Measurements from ENCODE around the gene OR8B12.

OR8B12 gene

GRCh38 chr11:124543554-124543953, at the start of gene OR8B12:
OR8B12 (minus strand) TSS chr11:124543654; CDS start chr11:124543654, 0 bp downstream.
- TF ChIP-seq CTCF (IDR thresholded peaks at IDR 0.05), result no peak

- TF ChIP-seq CTCF (IDR thresholded peaks at IDR 0.05), result no peak
Observed at GRCh38 chr11:124592627-124593026, 49.2 kb upstream of the OR8B12 start.

- no peak for TF ChIP-seq CTCF (IDR thresholded peaks at IDR 0.05)
Observed at GRCh38 chr11:124591430-124591829, 48.0 kb upstream of the OR8B12 start.

- peak; percentile 62 for TF ChIP-seq CTCF (IDR thresholded peaks at IDR 0.05)
Observed at GRCh38 chr11:124586238-124586860, 42.9 kb upstream of the OR8B12 start.

GRCh38 chr11:124584681-124585372, 41.4 kb upstream of the OR8B12 start:
- no peak for TF ChIP-seq CTCF (IDR thresholded peaks at IDR 0.05)

GRCh38 chr11:124583781-124584180, 40.3 kb upstream of the OR8B12 start:
- no peak for TF ChIP-seq CTCF (IDR thresholded peaks at IDR 0.05)

GRCh38 chr11:124582565-124582964, 39.1 kb upstream of the OR8B12 start:
- no peak for TF ChIP-seq CTCF (IDR thresholded peaks at IDR 0.05)

All from LNCAP (cell line).